ENCODE measurements around the gene TNFAIP8L2. TPM values are rescaled to one million over a fixed set of nuclear protein-coding genes. Genes with fewer than 3 reads are reported as not detected.

Gene TNFAIP8L2
- total and polyA plus RNA-seq, 2 of the 8 experiments (the other 6 are each of a cell fraction or from before 2014, with no cell fraction given) = not detected

- no peak for TF ChIP-seq ZNF274 (IDR thresholded peaks at IDR 0.05; ENCODE audit: borderline replicate concordance, extremely low read depth, low read length)
- TF ChIP-seq HDAC6 (IDR thresholded peaks at IDR 0.05; ENCODE audit: low read depth, low read length) = no peak
- TF ChIP-seq ASH2L (IDR thresholded peaks at IDR 0.05; ENCODE audit: low read length) = peak; percentile 43
- TF ChIP-seq FOSL1 (IDR thresholded peaks at IDR 0.05; ENCODE audit: insufficient read depth, low read depth, low read length) = no peak
- TF ChIP-seq POLR2A (IDR thresholded peaks at IDR 0.05; ENCODE audit: control extremely low read depth in 1 of 2, low read depth in 2 of 2, low read length in 2 of 2) = peak in 1 of 2 experiments; percentile 43; a peak in 1 of 3 replicates
- TF ChIP-seq CBX5 (IDR thresholded peaks at IDR 0.05; ENCODE audit: low read depth, low read length) = no peak
- TF ChIP-seq JUND (IDR thresholded peaks at IDR 0.05; ENCODE audit: low read length) = no peak
- TF ChIP-seq BACH1 (IDR thresholded peaks at IDR 0.05; ENCODE audit: low read length) = 0 out of 2 replicates have a peak, but pooled peaks have one; percentile 53
- TF ChIP-seq RBBP5 (IDR thresholded peaks at IDR 0.05; ENCODE audit: borderline replicate concordance, low read depth, low read length) = no peak
- no peak for TF ChIP-seq BRCA1 (IDR thresholded peaks at IDR 0.05; ENCODE audit: low read depth, low read length)
- TF ChIP-seq CHD7 (IDR thresholded peaks at IDR 0.05; ENCODE audit: insufficient replicate concordance, low read length) = no peak
These were observed 9.5 kb downstream of the TNFAIP8L2 start, which contains the start of the genes LYSMD1 and SCNM1 (continued) for GRCh38 chr1:151165738-151166504.

Data from H1 (cell line).